H1 (cell line): Measurements from ENCODE around the gene IFI16. TPM values are rescaled to one million over a fixed set of nuclear protein-coding genes. Genes with fewer than 3 reads are reported as not detected.

Source experiments
- CHD2 ChIP-seq: IDR thresholded peaks from 2 replicates; pipeline ENCODE4 v1.6.1; 2012; ENCODE audit warnings: low read length, improper control_type of control experiment
- CHD7 ChIP-seq: fragments of 300-600 bp; sonication (generic); IDR thresholded peaks from 2 replicates; pipeline ENCODE4 v1.7.1; 2012; ENCODE audit warnings: low read length, moderate library complexity, mild to moderate bottlenecking, inconsistent platforms; ENCODE audit not compliant: insufficient replicate concordance
- SIN3A ChIP-seq, 2 experiments: IDR thresholded peaks in 1 of 2; conservative IDR thresholded peaks in 1 of 2; 2 replicates each; pipeline ENCODE4 v1.6.1; 2011 to 2012; ENCODE audit warnings: low read length in 2 of 2, improper control_type of control experiment in 1 of 2, low read depth in 1 of 2, mild to moderate bottlenecking in 1 of 2
- polyA plus RNA-seq, 7 experiments: library from polyadenylated mRNA; depleted of rRNA in 3 of 7; stranded (reverse) in 5 of 7; unstranded in 2 of 7; fragments of >200 nt in 5 of 7; fragments of 200-250 nt in 2 of 7; gene quantifications; 1 replicate in 5 of 7; 2 replicates in 1 of 7; 4 replicates in 1 of 7; pipeline versions ENCODE4 v1.2.1 to v1.2.3, GENCODE V29; 2011 to 2013; ENCODE audit warnings: missing spikeins in 2 of 7, mixed read lengths in 2 of 7
- total RNA-seq: library from RNA; stranded (reverse); fragmentation: NEBNext Ultra II Directional; extraction: Animal tissue kit (Norgen Biotek cat#: 25700); gene quantifications from 2 replicates; pipeline ENCODE4 v1.2.1, GENCODE V29; 2021

Gene IFI16
- total and polyA plus RNA-seq, 2 of the 8 experiments (the other 6 are each of a cell fraction or from before 2014, with no cell fraction given) = 0.63 to 0.74 TPM

GRCh38 chr1:159007726-159008125 lies 2.0 kb upstream of the IFI16 start (continued):
- TF ChIP-seq CHD7 (no peak), SIN3A (conservative IDR thresholded peaks at IDR 0.05 in 1 of 2, IDR thresholded peaks at IDR 0.05 in 1 of 2; ENCODE audit: low read depth in 1 of 2, low read length in 2 of 2) (no peak), CHD2 (no peak)
